Calu3 (cell line): ENCODE measurements around the gene SHROOM4. TPM values are rescaled to one million over a fixed set of nuclear protein-coding genes. Genes with fewer than 3 reads are reported as not detected.

Experiments
- BruUV-seq: library from RNA; stranded (reverse); fragments of 400-500 nt; replicated peaks from 2 replicates; lab custom pipeline; 2021; lab: Mats Ljungman, UMichigan
- CTCF ChIA-PET: fragments of 300-600 bp; sonication (Branson Sonifier 250); formaldehyde crosslinking; loops from one replicate; lab custom pipeline; 2022; ENCODE audit warnings: antibody characterized with exemption; lab: Charles Lee
- DNase-seq: peaks from one replicate; pipeline ENCODE4 v3.0.0; 2022
- H3K27ac Mint-ChIP-seq: one replicate; pipeline ENCODE4 v1.8.0; 2022; ENCODE audit warnings: mixed read lengths; ENCODE audit not compliant: unreplicated experiment
- H3K27me3 Mint-ChIP-seq: one replicate; pipeline ENCODE4 v1.8.0; 2022; ENCODE audit warnings: mixed read lengths; ENCODE audit not compliant: unreplicated experiment
- H3K36me3 Mint-ChIP-seq: one replicate; pipeline ENCODE4 v1.8.0; 2022; ENCODE audit warnings: mild to moderate bottlenecking, moderate library complexity, mixed read lengths; ENCODE audit not compliant: insufficient read depth, unreplicated experiment
- H3K4me1 Mint-ChIP-seq: one replicate; pipeline ENCODE4 v1.8.0; 2022; ENCODE audit warnings: mild to moderate bottlenecking, low read depth, mixed read lengths; ENCODE audit not compliant: unreplicated experiment
- H3K4me3 Mint-ChIP-seq: one replicate; pipeline ENCODE4 v1.8.0; 2022; ENCODE audit warnings: mild to moderate bottlenecking, low read depth, moderate library complexity, mixed read lengths; ENCODE audit not compliant: unreplicated experiment
- H3K9me3 Mint-ChIP-seq: one replicate; pipeline ENCODE4 v1.8.0; 2022; ENCODE audit warnings: low read depth, mixed read lengths; ENCODE audit not compliant: unreplicated experiment
- CTCF ChIP-seq: fragments of 200-600 bp; IDR thresholded peaks from one replicate; pipeline ENCODE4 v1.8.0; 2022; ENCODE audit warnings: antibody characterized with exemption; ENCODE audit not compliant: unreplicated experiment
- intact Hi-C: fragments of 100-400 bp; cut with micrococcal nuclease; formaldehyde crosslinking; loops from one replicate; pipeline ENCODE4 v1.10.0; 2022; ENCODE audit not compliant: unreplicated experiment
- total RNA-seq: library from RNA; stranded (reverse); gene quantifications from 2 replicates; pipeline ENCODE4 v1.2.3, GENCODE V29; 2022

The SHROOM4 gene
- total RNA-seq, 1 experiment from 2014 or later = 3.2 TPM

- DNase-seq = no peak
- H3K9me3 Mint-ChIP-seq = no peaks in the 10 kb centered on the region
- intact Hi-C loops = loop anchor here (5.0 kb wide), 1 partner anchor 68 kb away; no protein-coding TSS in a partner anchor
- H3K4me3 Mint-ChIP-seq = no peak overlapping the region
- CTCF ChIA-PET = no interaction called here
- no peaks in the 10 kb centered on the region for H3K27me3 Mint-ChIP-seq
- peaks cover 25% of the 10 kb centered on the region for H3K4me1 Mint-ChIP-seq
- BruUV-seq = no TSS peak
- peaks cover 22% of the 10 kb centered on the region for H3K36me3 Mint-ChIP-seq
- TF ChIP-seq CTCF = no peak
- H3K27ac Mint-ChIP-seq = no peak overlapping the region
Observed at GRCh38 chrX:50815120-50815519, 1.1 kb upstream of the SHROOM4 start.

- BruUV-seq = no TSS peak
- no peak for DNase-seq
- CTCF ChIA-PET = no interaction called here
- Mint-ChIP-seq H3K27me3 (no peaks in the 10 kb centered on the region), H3K4me3 (no peak overlapping the region), H3K9me3 (no peaks in the 10 kb centered on the region), H3K4me1 (peaks cover 25% of the 10 kb centered on the region), H3K36me3 (peaks cover 22% of the 10 kb centered on the region), H3K27ac (no peak overlapping the region)
- intact Hi-C loops = loop anchor here (5.0 kb wide), 1 partner anchor 67 kb away; no protein-coding TSS in a partner anchor
- no peak for TF ChIP-seq CTCF
Observed at GRCh38 chrX:50814701-50815100, 707 bp upstream of the SHROOM4 start.

- no TSS peak for BruUV-seq
- CTCF ChIA-PET = interaction anchor here (0.7 to 1.2 kb wide), 2 partner anchors 12 to 66 kb away, joined by 3 to 9 read pairs; no protein-coding TSS in a partner anchor
- TF ChIP-seq CTCF = no peak
- peak; percentile 38 for DNase-seq
- Mint-ChIP-seq H3K27ac (no peak overlapping the region), H3K4me1 (peaks cover 25% of the 10 kb centered on the region), H3K4me3 (peak overlapping the region; percentile 76), H3K27me3 (no peaks in the 10 kb centered on the region), H3K9me3 (no peaks in the 10 kb centered on the region), H3K36me3 (peaks cover 22% of the 10 kb centered on the region)
- intact Hi-C loops = loop anchor here (2.0 kb wide), 1 partner anchor 90 kb away; no protein-coding TSS in a partner anchor
Observed at GRCh38 chrX:50812995-50813842, 775 bp downstream of the SHROOM4 start.

GRCh38 chrX:50805276-50805675 is 8.7 kb downstream of the SHROOM4 start:
- no TSS peak for BruUV-seq
- DNase-seq = no peak
- no peaks in the 10 kb centered on the region for H3K27me3 Mint-ChIP-seq
- no peak for TF ChIP-seq CTCF
- no peak overlapping the region for H3K4me3 Mint-ChIP-seq
- no peaks in the 10 kb centered on the region for H3K9me3 Mint-ChIP-seq
- H3K4me1 Mint-ChIP-seq = peaks cover 11% of the 10 kb centered on the region
- H3K36me3 Mint-ChIP-seq = no peaks in the 10 kb centered on the region
- intact Hi-C loops = loop anchor here (2.0 kb wide), 1 partner anchor 22 kb away; no protein-coding TSS in a partner anchor
- CTCF ChIA-PET = no interaction called here
- H3K27ac Mint-ChIP-seq = no peak overlapping the region
